ENCODE measurements around the gene SMCHD1. TPM values are rescaled to one million over a fixed set of nuclear protein-coding genes. Genes with fewer than 3 reads are reported as not detected.
"Not testable (repeated sequence)": the region's sequence is repeated elsewhere in the genome, so short reads cannot be mapped to it uniquely, and the experiment has no call there.

SMCHD1 gene
- total and polyA plus RNA-seq, 4 donors: 4.4 to 49.0 (median 25.4) TPM

DNA sequence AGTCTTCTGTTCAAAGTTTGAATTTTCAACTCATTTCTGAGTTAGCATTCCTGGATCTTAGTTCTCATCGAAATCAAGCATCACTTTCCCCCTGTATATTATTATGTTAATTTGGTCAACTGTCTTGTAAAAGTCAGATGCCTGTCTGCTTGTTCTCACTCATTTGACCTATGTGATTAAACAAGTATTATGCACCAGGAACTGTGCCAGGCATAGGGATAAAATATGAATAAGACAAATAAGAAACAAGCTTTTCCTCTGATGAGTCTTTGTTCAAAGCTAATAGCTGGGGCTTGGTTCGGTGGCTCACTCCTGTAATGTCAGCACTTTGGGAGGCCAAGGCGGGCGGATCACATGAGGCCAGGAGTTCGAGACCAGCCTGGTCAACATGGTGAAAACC is 171.5 kb downstream of the SMCHD1 start (continued):
- TF ChIP-seq ZBTB33 (IDR thresholded peaks at IDR 0.05): no peak
- no peak for TF ChIP-seq RAD21 (IDR thresholded peaks at IDR 0.05)
- no peak for TF ChIP-seq SP1 (IDR thresholded peaks at IDR 0.05)

- H3K27ac ChIP-seq (ENCODE audit: low read depth in 1 of 2, low read length in 2 of 2); H3K4me3 ChIP-seq (ENCODE audit: low read depth in 1 of 3, low read length in 3 of 3); H3K36me3 ChIP-seq (ENCODE audit: control insufficient read depth in 4 of 4, insufficient read depth in 3 of 4, low read depth in 1 of 4, low read length in 3 of 4); H3K27me3 ChIP-seq (ENCODE audit: control insufficient read depth in 4 of 4, insufficient read depth in 4 of 4, low read length in 3 of 4); H3K9me3 ChIP-seq (ENCODE audit: control insufficient read depth in 4 of 4, low read length in 3 of 4); H3K9ac ChIP-seq (ENCODE audit: low read depth in 1 of 2, low read length in 2 of 2); DNase-seq (ENCODE audit: low spot score); H3K4me1 ChIP-seq (ENCODE audit: control insufficient read depth in 4 of 4, insufficient read depth in 4 of 4, low read length in 3 of 4): not testable (repeated sequence)
- 95% methylated on average over 3 of the region's 3 CpGs for WGBS
These were observed 180.6 kb downstream of the SMCHD1 start for GRCh38 chr18:2836118-2836517.

GRCh38 chr18:2837290-2837689 is 181.8 kb downstream of the SMCHD1 start:
- H3K9me3 ChIP-seq (ENCODE audit: control insufficient read depth in 4 of 4, low read length in 3 of 4); H3K9ac ChIP-seq (ENCODE audit: low read depth in 1 of 2, low read length in 2 of 2); H3K4me1 ChIP-seq (ENCODE audit: control insufficient read depth in 4 of 4, insufficient read depth in 4 of 4, low read length in 3 of 4); H3K27ac ChIP-seq (ENCODE audit: low read depth in 1 of 2, low read length in 2 of 2); H3K27me3 ChIP-seq (ENCODE audit: control insufficient read depth in 4 of 4, insufficient read depth in 4 of 4, low read length in 3 of 4); DNase-seq (ENCODE audit: low spot score); H3K36me3 ChIP-seq (ENCODE audit: control insufficient read depth in 4 of 4, insufficient read depth in 3 of 4, low read depth in 1 of 4, low read length in 3 of 4); H3K4me3 ChIP-seq (ENCODE audit: low read depth in 1 of 3, low read length in 3 of 3): not testable (repeated sequence)

DNA sequence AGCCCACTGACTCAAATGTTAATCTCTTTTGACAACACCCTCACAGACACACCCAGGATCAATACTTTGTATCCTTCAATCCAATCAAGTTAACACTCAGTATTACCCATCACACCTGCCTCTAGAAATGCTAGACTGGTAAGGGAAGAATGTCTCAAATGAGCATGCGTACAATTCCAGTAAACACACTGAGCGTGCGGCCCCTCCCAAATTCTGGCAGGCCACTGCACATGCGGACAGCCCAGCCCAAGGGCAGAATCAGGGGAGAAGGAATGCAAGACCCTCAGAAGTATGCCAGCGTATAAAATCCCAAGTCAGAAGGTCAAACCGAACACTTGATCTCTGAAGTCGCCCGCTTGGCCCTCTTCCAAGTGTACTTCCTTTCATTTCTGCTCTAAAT is 183.7 kb downstream of the SMCHD1 start:
- H3K4me3 ChIP-seq (ENCODE audit: low read depth in 1 of 3, low read length in 3 of 3): no peak overlapping the region
- H3K4me1 ChIP-seq (ENCODE audit: control insufficient read depth in 4 of 4, insufficient read depth in 4 of 4, low read length in 3 of 4): no peaks in the 10 kb centered on the region
- 85% methylated on average over 8 of the region's 8 CpGs for WGBS
- peak; percentile 19 for DNase-seq (ENCODE audit: low spot score)
- TF ChIP-seq YY1 (IDR thresholded peaks at IDR 0.05) (no peak), GABPA (IDR thresholded peaks at IDR 0.05 in 1 of 2, conservative IDR thresholded peaks at IDR 0.05 in 1 of 2) (no peak), SP1 (IDR thresholded peaks at IDR 0.05) (no peak), REST (IDR thresholded peaks at IDR 0.05) (no peak), NR2F2 (IDR thresholded peaks at IDR 0.05) (no peak), RXRA (IDR thresholded peaks at IDR 0.05) (no peak), JUND (IDR thresholded peaks at IDR 0.05) (no peak), FOXA2 (IDR thresholded peaks at IDR 0.05) (no peak), HNF4G (IDR thresholded peaks at IDR 0.05) (no peak), EGR1 (IDR thresholded peaks at IDR 0.05; ENCODE audit: low read depth in 2 of 2) (no peak), CTCF (IDR thresholded peaks at IDR 0.05; ENCODE audit: low read depth, low read length, missing input control) (no peak), RAD21 (IDR thresholded peaks at IDR 0.05) (no peak), ZBTB33 (IDR thresholded peaks at IDR 0.05) (no peak), HNF4A (conservative IDR thresholded peaks at IDR 0.05) (no peak), TAF1 (conservative IDR thresholded peaks at IDR 0.05) (no peak), FOXA1 (IDR thresholded peaks at IDR 0.05) (no peak)
- TF ChIP-seq, protein P1, sequence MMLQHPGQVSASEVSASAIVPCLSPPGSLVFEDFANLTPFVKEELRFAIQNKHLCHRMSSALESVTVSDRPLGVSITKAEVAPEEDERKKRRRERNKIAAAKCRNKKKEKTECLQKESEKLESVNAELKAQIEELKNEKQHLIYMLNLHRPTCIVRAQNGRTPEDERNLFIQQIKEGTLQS (IDR thresholded peaks at IDR 0.05): no peak
- TF ChIP-seq, protein P2, sequence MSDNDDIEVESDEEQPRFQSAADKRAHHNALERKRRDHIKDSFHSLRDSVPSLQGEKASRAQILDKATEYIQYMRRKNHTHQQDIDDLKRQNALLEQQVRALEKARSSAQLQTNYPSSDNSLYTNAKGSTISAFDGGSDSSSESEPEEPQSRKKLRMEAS (IDR thresholded peaks at IDR 0.05): no peak
- no peaks in the 10 kb centered on the region for H3K27me3 ChIP-seq (ENCODE audit: control insufficient read depth in 4 of 4, insufficient read depth in 4 of 4, low read length in 3 of 4)
- H3K9ac ChIP-seq (ENCODE audit: low read depth in 1 of 2, low read length in 2 of 2): no peak overlapping the region
- no peaks in the 10 kb centered on the region for H3K36me3 ChIP-seq (ENCODE audit: control insufficient read depth in 4 of 4, insufficient read depth in 3 of 4, low read depth in 1 of 4, low read length in 3 of 4)
- no peak overlapping the region for H3K27ac ChIP-seq (ENCODE audit: low read depth in 1 of 2, low read length in 2 of 2)
- peaks cover 2 to 3% (median 3%) of the 10 kb centered on the region in 4 donors for H3K9me3 ChIP-seq (ENCODE audit: control insufficient read depth in 4 of 4, low read length in 3 of 4)

All from liver (tissue), 9 donors.